ENCODE measurements around the gene LRRK2. TPM values are rescaled to one million over a fixed set of nuclear protein-coding genes. Genes with fewer than 3 reads are reported as not detected.

LRRK2 gene
- total and polyA plus RNA-seq, 2 of the 8 experiments (the other 6 are each of a cell fraction or from before 2014, with no cell fraction given): 0.06 to 0.13 TPM

GRCh38 chr12:40292788-40293429 is 68.1 kb downstream of the LRRK2 start (continued):
- TF ChIP-seq SP4 (IDR thresholded peaks at IDR 0.05; ENCODE audit: low read length): no peak
- no peak for TF ChIP-seq POLR2AphosphoS5 (IDR thresholded peaks at IDR 0.05; ENCODE audit: low read depth, low read length)
- no peak for TF ChIP-seq KDM1A (IDR thresholded peaks at IDR 0.05; ENCODE audit: borderline replicate concordance, low read length)
- TF ChIP-seq SP1 (IDR thresholded peaks at IDR 0.05; ENCODE audit: low read depth, low read length): no peak
- TF ChIP-seq POU5F1 (IDR thresholded peaks at IDR 0.05; ENCODE audit: low read depth, low read length): no peak
- TF ChIP-seq RAD21 (IDR thresholded peaks at IDR 0.05 in 1 of 2, conservative IDR thresholded peaks at IDR 0.05 in 1 of 2; ENCODE audit: low read depth in 2 of 2, low read length in 2 of 2): no peak
- TF ChIP-seq GTF2F1 (IDR thresholded peaks at IDR 0.05; ENCODE audit: borderline replicate concordance, low read depth, low read length): no peak
